ENCODE measurements around the gene CD99L2.
"Not testable (repeated sequence)": the region's sequence is repeated elsewhere in the genome, so short reads cannot be mapped to it uniquely, and the experiment has no call there.

- not testable (repeated sequence) for TF ChIP-seq EZH2phosphoT487 (IDR thresholded peaks at IDR 0.05; ENCODE audit: insufficient read depth, low read depth); EZH2 (IDR thresholded peaks at IDR 0.05; ENCODE audit: insufficient read depth, poor library complexity, severe bottlenecking)
Measured at GRCh38 chrX:150824352-150824751, 74.1 kb downstream of the CD99L2 start.

Measured in GM23248 (cell line).